ENCODE data around the gene PSME4. TPM values are rescaled to one million over a fixed set of nuclear protein-coding genes. Genes with fewer than 3 reads are reported as not detected.

PSME4 gene
- total and polyA plus RNA-seq, 2 donors (not counting 1 experiment from before 2014, with no cell fraction given), result 34.5 to 61.9 TPM

GRCh38 chr2:53945538-53945937 lies 25.3 kb downstream of the PSME4 start:
- peaks cover 0 to 3% (median 0%) of the 10 kb centered on the region in 3 donors for H3K9me3 ChIP-seq (ENCODE audit: control extremely low read depth in 1 of 3, control insufficient read depth in 2 of 3, insufficient read depth in 1 of 3, low read length in 2 of 3)
- H2AFZ ChIP-seq (ENCODE audit: insufficient read depth, low read depth, low read length, poor library complexity, severe bottlenecking), result peak overlapping the region; percentile 52
- H3K9me3 Mint-ChIP-seq (ENCODE audit: insufficient read depth), result no peaks in the 10 kb centered on the region
- H3K27me3 Mint-ChIP-seq, result no peaks in the 10 kb centered on the region
- H4K20me1 ChIP-seq (ENCODE audit: control insufficient read depth, insufficient read depth, low read length, poor library complexity, severe bottlenecking), result no peaks in the 10 kb centered on the region
- intact Hi-C loops (cut with micrococcal nuclease), result loop anchor here (2.0 to 10.0 kb wide), 2 partner anchors 25 to 49 kb away; partner anchors contain the start of gene PSME4
- peak overlapping the region; percentile 77 for H3K4me2 ChIP-seq (replicated peaks; ENCODE audit: low read depth, low read length, poor library complexity, severe bottlenecking)
- TF ChIP-seq, protein P1, sequence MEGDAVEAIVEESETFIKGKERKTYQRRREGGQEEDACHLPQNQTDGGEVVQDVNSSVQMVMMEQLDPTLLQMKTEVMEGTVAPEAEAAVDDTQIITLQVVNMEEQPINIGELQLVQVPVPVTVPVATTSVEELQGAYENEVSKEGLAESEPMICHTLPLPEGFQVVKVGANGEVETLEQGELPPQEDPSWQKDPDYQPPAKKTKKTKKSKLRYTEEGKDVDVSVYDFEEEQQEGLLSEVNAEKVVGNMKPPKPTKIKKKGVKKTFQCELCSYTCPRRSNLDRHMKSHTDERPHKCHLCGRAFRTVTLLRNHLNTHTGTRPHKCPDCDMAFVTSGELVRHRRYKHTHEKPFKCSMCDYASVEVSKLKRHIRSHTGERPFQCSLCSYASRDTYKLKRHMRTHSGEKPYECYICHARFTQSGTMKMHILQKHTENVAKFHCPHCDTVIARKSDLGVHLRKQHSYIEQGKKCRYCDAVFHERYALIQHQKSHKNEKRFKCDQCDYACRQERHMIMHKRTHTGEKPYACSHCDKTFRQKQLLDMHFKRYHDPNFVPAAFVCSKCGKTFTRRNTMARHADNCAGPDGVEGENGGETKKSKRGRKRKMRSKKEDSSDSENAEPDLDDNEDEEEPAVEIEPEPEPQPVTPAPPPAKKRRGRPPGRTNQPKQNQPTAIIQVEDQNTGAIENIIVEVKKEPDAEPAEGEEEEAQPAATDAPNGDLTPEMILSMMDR (IDR thresholded peaks at IDR 0.05), result no peak
- no peak for TF ChIP-seq EZH2 (IDR thresholded peaks at IDR 0.05; ENCODE audit: borderline replicate concordance, insufficient read depth, low read depth, low read length, poor library complexity, severe bottlenecking)
- ChIA-PET POLR2A (no interaction called here), CTCF (interaction anchor here (1.7 kb wide), 1 partner anchor 161 kb away, joined by 5 read pairs; no protein-coding TSS in a partner anchor)
- H3K9ac ChIP-seq (ENCODE audit: low read length), result peak overlapping the region; percentile 66
- H3K4me3 Mint-ChIP-seq, result peak overlapping the region; percentile 61
- H3K4me1 ChIP-seq (ENCODE audit: control insufficient read depth in 2 of 2, insufficient read depth in 2 of 2, low read length in 2 of 2), result peaks cover 43 to 69% of the 10 kb centered on the region in 2 donors
- ATAC-seq (ENCODE audit: low read depth) (no peak), DNase-seq (no peak)
- peaks cover 9 to 24% of the 10 kb centered on the region in 2 experiments for H3K36me3 ChIP-seq (replicated peaks in 1 of 2; ENCODE audit: control extremely low read depth in 1 of 2, control insufficient read depth in 1 of 2, extremely low read depth in 1 of 2, insufficient read depth in 2 of 2, low read length in 1 of 2)
- H3K27me3 ChIP-seq (replicated peaks in 1 of 4; ENCODE audit: control extremely low read depth in 1 of 4, control insufficient read depth in 3 of 4, insufficient read depth in 4 of 4, low read length in 3 of 4), result no peaks in the 10 kb centered on the region
- peak overlapping the region in 2 of 5 experiments; percentile 1 to 52 for H3K4me3 ChIP-seq (ENCODE audit: control extremely low read depth in 1 of 5, extremely low read depth in 1 of 5, insufficient read depth in 1 of 5, low read depth in 2 of 5, low read length in 4 of 5)
- H3K4me1 Mint-ChIP-seq, result peaks cover 64% of the 10 kb centered on the region
- no CpG with 5 or more reads among the region's 1 CpG for WGBS (ENCODE audit: insufficient coverage)
- peak overlapping the region; percentile 61 to 90 for H3K27ac ChIP-seq (ENCODE audit: low read length in 2 of 2)
- peaks cover 68% of the 10 kb centered on the region for H3K79me2 ChIP-seq (ENCODE audit: control insufficient read depth, insufficient read depth, low read length)
- peak overlapping the region; percentile 78 for H3K27ac Mint-ChIP-seq

DNA sequence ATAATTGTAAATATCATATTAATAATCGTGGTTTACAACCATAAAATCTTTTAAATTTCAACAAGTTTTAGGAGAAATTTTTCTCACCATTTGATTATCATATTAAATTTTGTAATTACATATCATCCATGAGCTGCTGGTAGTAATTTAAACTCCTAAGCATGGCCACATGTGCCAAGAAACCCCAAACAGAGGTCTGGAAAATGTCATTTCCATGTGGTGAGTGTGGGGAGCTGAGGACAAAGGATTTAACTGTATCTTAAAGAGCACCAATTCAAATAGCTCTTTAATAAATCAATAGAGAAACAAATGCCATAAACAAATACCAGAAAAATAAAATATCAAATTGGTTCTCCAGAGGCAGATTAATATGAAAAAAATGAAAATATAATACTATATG lies 26.3 kb downstream of the PSME4 start:
- WGBS (ENCODE audit: insufficient coverage), result no CpG with 5 or more reads among the region's 1 CpG
- Histone ChIP-seq H3K27ac (ENCODE audit: low read length in 2 of 2) (peak overlapping the region in 1 of 2 donors; percentile 90), H3K79me2 (ENCODE audit: control insufficient read depth, insufficient read depth, low read length) (peaks cover 65% of the 10 kb centered on the region), H3K27me3 (replicated peaks in 1 of 4; ENCODE audit: control extremely low read depth in 1 of 4, control insufficient read depth in 3 of 4, insufficient read depth in 4 of 4, low read length in 3 of 4) (no peaks in the 10 kb centered on the region), H4K20me1 (ENCODE audit: control insufficient read depth, insufficient read depth, low read length, poor library complexity, severe bottlenecking) (no peaks in the 10 kb centered on the region), H2AFZ (ENCODE audit: insufficient read depth, low read depth, low read length, poor library complexity, severe bottlenecking) (no peak overlapping the region), H3K9me3 (ENCODE audit: control extremely low read depth in 1 of 3, control insufficient read depth in 2 of 3, insufficient read depth in 1 of 3, low read length in 2 of 3) (no peaks in the 10 kb centered on the region), H3K4me1 (ENCODE audit: control insufficient read depth in 2 of 2, insufficient read depth in 2 of 2, low read length in 2 of 2) (peaks cover 46 to 73% of the 10 kb centered on the region in 2 donors), H3K9ac (ENCODE audit: low read length) (no peak overlapping the region), H3K4me3 (ENCODE audit: control extremely low read depth in 1 of 5, extremely low read depth in 1 of 5, insufficient read depth in 1 of 5, low read depth in 2 of 5, low read length in 4 of 5) (no peak overlapping the region), H3K36me3 (replicated peaks in 1 of 2; ENCODE audit: control extremely low read depth in 1 of 2, control insufficient read depth in 1 of 2, extremely low read depth in 1 of 2, insufficient read depth in 2 of 2, low read length in 1 of 2) (peaks cover 9 to 24% of the 10 kb centered on the region in 2 experiments), H3K4me2 (replicated peaks; ENCODE audit: low read depth, low read length, poor library complexity, severe bottlenecking) (no peak overlapping the region)
- intact Hi-C loops (cut with micrococcal nuclease), result loop anchor here (2.0 to 10.0 kb wide), 2 partner anchors 26 to 50 kb away; partner anchors contain the start of gene PSME4
- ChIA-PET CTCF (interaction anchor here (1.7 kb wide), 1 partner anchor 162 kb away, joined by 5 read pairs; no protein-coding TSS in a partner anchor), POLR2A (no interaction called here)
- H3K9me3 Mint-ChIP-seq (ENCODE audit: insufficient read depth), result no peaks in the 10 kb centered on the region
- H3K4me3 Mint-ChIP-seq, result no peak overlapping the region
- TF ChIP-seq, protein P1 (IDR thresholded peaks at IDR 0.05), result no peak
- TF ChIP-seq EZH2 (IDR thresholded peaks at IDR 0.05; ENCODE audit: borderline replicate concordance, insufficient read depth, low read depth, low read length, poor library complexity, severe bottlenecking), result no peak
- DNase-seq (no peak), ATAC-seq (ENCODE audit: low read depth) (no peak)
- H3K4me1 Mint-ChIP-seq, result peaks cover 65% of the 10 kb centered on the region
- no peaks in the 10 kb centered on the region for H3K27me3 Mint-ChIP-seq
- no peak overlapping the region for H3K27ac Mint-ChIP-seq
